IPS-11a (cell line): ENCODE measurements around the gene DIAPH1.
"Not testable (repeated sequence)": the region's sequence is repeated elsewhere in the genome, so short reads cannot be mapped to it uniquely, and the experiment has no call there.

Experiments used
- H3K4me3 ChIP-seq: one replicate; pipeline ENCODE4 v1.5.1; 2013; ENCODE audit warnings: low read depth, low read length, control low read depth

DIAPH1 gene

GRCh38 chr5:141613344-141613743, 5.5 kb downstream of the DIAPH1 start:
- no peak overlapping the region for H3K4me3 ChIP-seq

- no peak overlapping the region for H3K4me3 ChIP-seq
These were observed 7.5 kb downstream of the DIAPH1 start for GRCh38 chr5:141611289-141611688.

GRCh38 chr5:141609921-141610320, 8.9 kb downstream of the DIAPH1 start:
- H3K4me3 ChIP-seq = not testable (repeated sequence)

- no peak overlapping the region for H3K4me3 ChIP-seq
These were observed 9.8 kb downstream of the DIAPH1 start for GRCh38 chr5:141609044-141609443.

- no peak overlapping the region for H3K4me3 ChIP-seq
These were observed 10.2 kb downstream of the DIAPH1 start for GRCh38 chr5:141608557-141608956.

GRCh38 chr5:141608046-141608445, 10.8 kb downstream of the DIAPH1 start:
- no peak overlapping the region for H3K4me3 ChIP-seq

GRCh38 chr5:141605523-141606277, 13.1 kb downstream of the DIAPH1 start:
- no peak overlapping the region for H3K4me3 ChIP-seq

GRCh38 chr5:141603923-141604717, 14.7 kb downstream of the DIAPH1 start:
- no peak overlapping the region for H3K4me3 ChIP-seq

GRCh38 chr5:141602606-141603005, 16.2 kb downstream of the DIAPH1 start:
- H3K4me3 ChIP-seq = no peak overlapping the region

- H3K4me3 ChIP-seq = no peak overlapping the region
These were observed 20.1 kb downstream of the DIAPH1 start for GRCh38 chr5:141598391-141599345.

- H3K4me3 ChIP-seq = no peak overlapping the region
These were observed 21.0 kb downstream of the DIAPH1 start for GRCh38 chr5:141597814-141598213.

- H3K4me3 ChIP-seq = no peak overlapping the region
These were observed 21.4 kb downstream of the DIAPH1 start for GRCh38 chr5:141597394-141597793.

- H3K4me3 ChIP-seq = no peak overlapping the region
These were observed 21.9 kb downstream of the DIAPH1 start for GRCh38 chr5:141596867-141597266.

GRCh38 chr5:141590127-141590526, 28.7 kb downstream of the DIAPH1 start:
- H3K4me3 ChIP-seq = no peak overlapping the region

- no peak overlapping the region for H3K4me3 ChIP-seq
These were observed 32.6 kb downstream of the DIAPH1 start for GRCh38 chr5:141586246-141586645.

- H3K4me3 ChIP-seq = no peak overlapping the region
These were observed 33.2 kb downstream of the DIAPH1 start for GRCh38 chr5:141585594-141585993.

- H3K4me3 ChIP-seq = no peak overlapping the region
These were observed 44.7 kb downstream of the DIAPH1 start for GRCh38 chr5:141574122-141574510.

- H3K4me3 ChIP-seq = no peak overlapping the region
These were observed 45.2 kb downstream of the DIAPH1 start for GRCh38 chr5:141573489-141574121.

GRCh38 chr5:141570655-141571054, 48.1 kb downstream of the DIAPH1 start:
- no peak overlapping the region for H3K4me3 ChIP-seq

GRCh38 chr5:141567513-141568117, 51.2 kb downstream of the DIAPH1 start:
- H3K4me3 ChIP-seq = no peak overlapping the region
